A549 (cell line): ENCODE results near the gene CCDC57. TPM values are rescaled to one million over a fixed set of nuclear protein-coding genes. Genes with fewer than 3 reads are reported as not detected.
"Not testable (repeated sequence)": the region's sequence is repeated elsewhere in the genome, so short reads cannot be mapped to it uniquely, and the experiment has no call there.

Source experiments
- ATAC-seq, 2 experiments: fragments of 200-7000 bp in 1 of 2; fragments of >200 bp in 1 of 2; cut with Nextera tagmentation in 1 of 2; cut with Tn5 transposase in 1 of 2; 3 replicates each; pipeline versions ENCODE4 v1.8.0 to v1.9.1; 2018 to 2020; ENCODE audit warnings: mild to moderate bottlenecking in 1 of 2, moderate library complexity in 1 of 2
- CTCF ChIA-PET: fragments of 300-600 bp; sonication (Branson Sonifier 250); formaldehyde crosslinking; extraction: SDS; loops from one replicate; lab custom pipeline; 2021; ENCODE audit warnings: antibody characterized with exemption, inconsistent platforms; lab: Yijun Ruan, JAX
- POLR2A ChIA-PET: fragments of 350-600 bp; formaldehyde crosslinking; extraction: SDS; loops from one replicate; lab custom pipeline; 2021; ENCODE audit warnings: antibody characterized with exemption, inconsistent platforms; lab: Yijun Ruan, JAX
- DNase-seq, 2 experiments: peaks; one replicate each; pipeline versions ENCODE4 v3.0.0 to v3.0.0-alpha.2; 2011 to 2016; ENCODE audit warnings: low read depth in 1 of 2, low spot score in 1 of 2
- FAIRE-seq: peaks from 2 replicates; lab custom pipeline; 2011; peaks lifted over from hg19 to GRCh38; lab: Jason Lieb, UNC
- H3K27ac ChIP-seq, 2 experiments: fragments of >200 bp; sonication (Bioruptor Twin); formaldehyde crosslinking; 3 replicates each; pipeline ENCODE4 v1.5.1; 2016 to 2017
- H3K4me1 ChIP-seq: fragments of >200 bp; sonication (Bioruptor Twin); formaldehyde crosslinking; 3 replicates; pipeline ENCODE4 v1.6.1; 2016
- H3K4me2 ChIP-seq: fragments of >200 bp; sonication (Bioruptor Twin); formaldehyde crosslinking; 3 replicates; pipeline ENCODE4 v1.6.1; 2016
- H3K4me3 ChIP-seq: fragments of >200 bp; sonication (Bioruptor Twin); formaldehyde crosslinking; 3 replicates; pipeline ENCODE4 v1.5.1; 2016
- H3K9me3 ChIP-seq: fragments of >200 bp; sonication (Bioruptor Twin); formaldehyde crosslinking; 3 replicates; pipeline ENCODE4 v1.6.1; 2016
- CBX2 ChIP-seq: fragments of 200-600 bp; sonication (generic); IDR thresholded peaks from 2 replicates; pipeline ENCODE4 v1.6.1; 2016; ENCODE audit warnings: low read depth, mild to moderate bottlenecking, borderline replicate concordance
- EHF ChIP-seq: fragments of 250-450 bp; sonication (Bioruptor Pico); IDR thresholded peaks from 2 replicates; pipeline ENCODE4 v1.5.0; 2020; ENCODE audit warnings: mild to moderate bottlenecking
- FOSB ChIP-seq: fragments of 250-450 bp; sonication (Bioruptor Pico); IDR thresholded peaks from 2 replicates; pipeline ENCODE4 v1.5.0; 2020; ENCODE audit warnings: mild to moderate bottlenecking, moderate library complexity
- FOSL2 ChIP-seq, 2 experiments: fragments of 450-650 bp in 1 of 2; fragments of >200 bp in 1 of 2; sonication (Bioruptor Twin) in 1 of 2; formaldehyde crosslinking; IDR thresholded peaks; 2 replicates each; pipeline versions ENCODE4 v1.5.0 to v1.6.1; 2016 to 2020; ENCODE audit warnings: mild to moderate bottlenecking in 1 of 2, moderate library complexity in 1 of 2
- FOXS1 ChIP-seq: fragments of 250-450 bp; sonication (Bioruptor Pico); IDR thresholded peaks from 2 replicates; pipeline ENCODE4 v1.5.0; 2020; ENCODE audit warnings: mild to moderate bottlenecking, moderate library complexity
- HDAC2 ChIP-seq: fragments of 200-600 bp; sonication (generic); IDR thresholded peaks from 2 replicates; pipeline ENCODE4 v1.6.1; 2016
- HEYL ChIP-seq: fragments of 250-450 bp; sonication (Bioruptor Pico); IDR thresholded peaks from 2 replicates; pipeline ENCODE4 v1.8.0; 2021; ENCODE audit warnings: mild to moderate bottlenecking, moderate library complexity
- HOXB5 ChIP-seq: fragments of 250-450 bp; sonication (Bioruptor Pico); IDR thresholded peaks from 2 replicates; pipeline ENCODE4 v1.5.0; 2020; ENCODE audit warnings: mild to moderate bottlenecking, moderate library complexity
- JUN ChIP-seq, 2 experiments: fragments of >200 bp; sonication (Bioruptor Twin); formaldehyde crosslinking; IDR thresholded peaks; 2 replicates in 1 of 2; 3 replicates in 1 of 2; pipeline ENCODE4 v1.6.1; 2016 to 2017
- KDM1A ChIP-seq: fragments of 200-600 bp; sonication (generic); IDR thresholded peaks from 2 replicates; pipeline ENCODE4 v1.6.1; 2016; ENCODE audit warnings: low read depth, mild to moderate bottlenecking
- KDM5A ChIP-seq: fragments of 200-600 bp; sonication (generic); IDR thresholded peaks from 2 replicates; pipeline ENCODE4 v1.6.1; 2016; ENCODE audit warnings: antibody characterized with exemption, mild to moderate bottlenecking
- MYC ChIP-seq: IDR thresholded peaks from 2 replicates; pipeline ENCODE4 v1.6.1; 2012; ENCODE audit warnings: mild to moderate bottlenecking, inconsistent platforms, low read length, improper control_type of control experiment, borderline replicate concordance
- NFE2L2 ChIP-seq: fragments of 150-350 bp; conservative IDR thresholded peaks from 2 replicates; pipeline ENCODE4 v1.6.1; 2014; ENCODE audit warnings: low read length
- POLR2AphosphoS2 ChIP-seq: conservative IDR thresholded peaks from 2 replicates; pipeline ENCODE4 v1.6.1; 2012; ENCODE audit warnings: low read length, improper control_type of control experiment, inconsistent platforms
- RCOR1 ChIP-seq: fragments of 150-350 bp; IDR thresholded peaks from 2 replicates; pipeline ENCODE4 v1.6.1; 2014; ENCODE audit warnings: antibody characterized with exemption, low read length, low read depth
- WGBS: methylation state at CpG from one replicate; pipeline ENCODE4 v1.1.6; 2017; ENCODE audit errors: missing lambda C conversion rate; 5-methylcytosine and 5-hydroxymethylcytosine counted together
- polyA plus RNA-seq, 4 experiments: library from polyadenylated mRNA; depleted of rRNA in 3 of 4; stranded (reverse); fragments of >200 nt; fragmentation: RNase III in 1 of 4; extraction: RNeasy Plus Mini Kit Qiagen cat#74134 plus additional on column Dnase treatment in 1 of 4; gene quantifications; 2 replicates in 3 of 4; 3 replicates in 1 of 4; pipeline ENCODE4 v1.2.3, GENCODE V29; 2011 to 2017
- TF ChIP-seq, protein P1 (sequence below): fragments of 250-450 bp; sonication (Bioruptor Pico); IDR thresholded peaks from 2 replicates; pipeline ENCODE4 v1.5.0; 2021; ENCODE audit warnings: mild to moderate bottlenecking, moderate library complexity, borderline replicate concordance
- TF ChIP-seq, protein P2 (sequence below): IDR thresholded peaks from 2 replicates; pipeline ENCODE4 v1.6.1; 2012; ENCODE audit warnings: low read depth, borderline replicate concordance
- TF ChIP-seq, protein P3 (sequence below): fragments of >200 bp; sonication (Bioruptor Twin); formaldehyde crosslinking; IDR thresholded peaks from 3 replicates; pipeline ENCODE4 v1.5.1; 2016

Gene CCDC57
- polyA plus RNA-seq, 2 of the 4 experiments (the other 2 are of a cell fraction) = 18.2 to 18.5 TPM

DNA sequence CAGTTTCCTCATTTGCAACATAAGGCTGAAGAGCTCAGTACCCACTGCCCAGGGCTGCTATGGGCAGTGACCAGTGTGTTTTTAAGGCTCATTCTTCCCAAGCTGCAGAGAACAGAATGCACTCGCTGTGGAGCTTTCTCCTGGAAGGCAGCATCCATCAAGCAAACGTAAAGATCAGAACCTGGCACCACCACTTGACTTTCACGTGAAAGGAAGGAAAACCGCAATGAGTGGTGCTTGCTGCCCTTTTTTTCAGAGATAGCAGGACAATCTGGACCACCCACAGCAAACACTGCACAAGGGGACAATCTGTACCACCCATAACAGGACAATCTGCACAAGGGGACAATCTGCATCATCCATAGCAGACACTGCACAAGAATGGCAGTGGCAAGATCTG is 49.7 kb upstream of the CCDC57 start:
- Histone ChIP-seq H3K27ac (no peak overlapping the region), H3K4me1 (peaks cover 28% of the 10 kb centered on the region), H3K4me3 (no peak overlapping the region), H3K9me3 (no peaks in the 10 kb centered on the region), H3K4me2 (no peak overlapping the region)
- FAIRE-seq = no peak
- ATAC-seq = no peak
- DNase-seq = no peak
- no peak for TF ChIP-seq JUN (IDR thresholded peaks at IDR 0.05)
- TF ChIP-seq HDAC2 = no peak
- TF ChIP-seq EHF = no peak
- no peak for TF ChIP-seq RCOR1
- TF ChIP-seq, protein P1, sequence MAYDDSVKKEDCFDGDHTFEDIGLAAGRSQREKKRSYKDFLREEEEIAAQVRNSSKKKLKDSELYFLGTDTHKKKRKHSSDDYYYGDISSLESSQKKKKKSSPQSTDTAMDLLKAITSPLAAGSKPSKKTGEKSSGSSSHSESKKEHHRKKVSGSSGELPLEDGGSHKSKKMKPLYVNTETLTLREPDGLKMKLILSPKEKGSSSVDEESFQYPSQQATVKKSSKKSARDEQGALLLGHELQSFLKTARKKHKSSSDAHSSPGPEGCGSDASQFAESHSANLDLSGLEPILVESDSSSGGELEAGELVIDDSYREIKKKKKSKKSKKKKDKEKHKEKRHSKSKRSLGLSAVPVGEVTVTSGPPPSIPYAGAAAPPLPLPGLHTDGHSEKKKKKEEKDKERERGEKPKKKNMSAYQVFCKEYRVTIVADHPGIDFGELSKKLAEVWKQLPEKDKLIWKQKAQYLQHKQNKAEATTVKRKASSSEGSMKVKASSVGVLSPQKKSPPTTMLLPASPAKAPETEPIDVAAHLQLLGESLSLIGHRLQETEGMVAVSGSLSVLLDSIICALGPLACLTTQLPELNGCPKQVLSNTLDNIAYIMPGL (CRISPR knock-in tag) = no peak
- TF ChIP-seq CBX2 = no peak
- no peak for TF ChIP-seq HOXB5
- TF ChIP-seq FOSB (CRISPR knock-in tag) = no peak
- TF ChIP-seq MYC = no peak
- TF ChIP-seq, protein P2, sequence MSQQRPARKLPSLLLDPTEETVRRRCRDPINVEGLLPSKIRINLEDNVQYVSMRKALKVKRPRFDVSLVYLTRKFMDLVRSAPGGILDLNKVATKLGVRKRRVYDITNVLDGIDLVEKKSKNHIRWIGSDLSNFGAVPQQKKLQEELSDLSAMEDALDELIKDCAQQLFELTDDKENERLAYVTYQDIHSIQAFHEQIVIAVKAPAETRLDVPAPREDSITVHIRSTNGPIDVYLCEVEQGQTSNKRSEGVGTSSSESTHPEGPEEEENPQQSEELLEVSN = no peak
- TF ChIP-seq HEYL (CRISPR knock-in tag) = no peak
- TF ChIP-seq NFE2L2 = no peak
- no peak for TF ChIP-seq FOXS1 (CRISPR knock-in tag)
- TF ChIP-seq KDM5A = no peak
- no peak for TF ChIP-seq FOSL2 (IDR thresholded peaks at IDR 0.05)
- TF ChIP-seq FOSL2 (CRISPR knock-in tag; IDR thresholded peaks at IDR 0.05) = no peak
- TF ChIP-seq KDM1A = no peak
- TF ChIP-seq, protein P3, sequence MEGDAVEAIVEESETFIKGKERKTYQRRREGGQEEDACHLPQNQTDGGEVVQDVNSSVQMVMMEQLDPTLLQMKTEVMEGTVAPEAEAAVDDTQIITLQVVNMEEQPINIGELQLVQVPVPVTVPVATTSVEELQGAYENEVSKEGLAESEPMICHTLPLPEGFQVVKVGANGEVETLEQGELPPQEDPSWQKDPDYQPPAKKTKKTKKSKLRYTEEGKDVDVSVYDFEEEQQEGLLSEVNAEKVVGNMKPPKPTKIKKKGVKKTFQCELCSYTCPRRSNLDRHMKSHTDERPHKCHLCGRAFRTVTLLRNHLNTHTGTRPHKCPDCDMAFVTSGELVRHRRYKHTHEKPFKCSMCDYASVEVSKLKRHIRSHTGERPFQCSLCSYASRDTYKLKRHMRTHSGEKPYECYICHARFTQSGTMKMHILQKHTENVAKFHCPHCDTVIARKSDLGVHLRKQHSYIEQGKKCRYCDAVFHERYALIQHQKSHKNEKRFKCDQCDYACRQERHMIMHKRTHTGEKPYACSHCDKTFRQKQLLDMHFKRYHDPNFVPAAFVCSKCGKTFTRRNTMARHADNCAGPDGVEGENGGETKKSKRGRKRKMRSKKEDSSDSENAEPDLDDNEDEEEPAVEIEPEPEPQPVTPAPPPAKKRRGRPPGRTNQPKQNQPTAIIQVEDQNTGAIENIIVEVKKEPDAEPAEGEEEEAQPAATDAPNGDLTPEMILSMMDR = no peak
- TF ChIP-seq POLR2AphosphoS2 = no peak
- CTCF ChIA-PET = interaction anchor here (0.7 to 4.7 kb wide), 8 partner anchors 12 to 88 kb away, joined by 3 to 29 read pairs (median 4); no protein-coding TSS in a partner anchor
- 97% methylated on average over 4 of the region's 4 CpGs for WGBS
- POLR2A ChIA-PET = interaction anchor here (0.7 kb wide), 2 partner anchors 11 to 194 kb away, joined by 3 read pairs; partner anchors contain the start of gene CSNK1D

DNA sequence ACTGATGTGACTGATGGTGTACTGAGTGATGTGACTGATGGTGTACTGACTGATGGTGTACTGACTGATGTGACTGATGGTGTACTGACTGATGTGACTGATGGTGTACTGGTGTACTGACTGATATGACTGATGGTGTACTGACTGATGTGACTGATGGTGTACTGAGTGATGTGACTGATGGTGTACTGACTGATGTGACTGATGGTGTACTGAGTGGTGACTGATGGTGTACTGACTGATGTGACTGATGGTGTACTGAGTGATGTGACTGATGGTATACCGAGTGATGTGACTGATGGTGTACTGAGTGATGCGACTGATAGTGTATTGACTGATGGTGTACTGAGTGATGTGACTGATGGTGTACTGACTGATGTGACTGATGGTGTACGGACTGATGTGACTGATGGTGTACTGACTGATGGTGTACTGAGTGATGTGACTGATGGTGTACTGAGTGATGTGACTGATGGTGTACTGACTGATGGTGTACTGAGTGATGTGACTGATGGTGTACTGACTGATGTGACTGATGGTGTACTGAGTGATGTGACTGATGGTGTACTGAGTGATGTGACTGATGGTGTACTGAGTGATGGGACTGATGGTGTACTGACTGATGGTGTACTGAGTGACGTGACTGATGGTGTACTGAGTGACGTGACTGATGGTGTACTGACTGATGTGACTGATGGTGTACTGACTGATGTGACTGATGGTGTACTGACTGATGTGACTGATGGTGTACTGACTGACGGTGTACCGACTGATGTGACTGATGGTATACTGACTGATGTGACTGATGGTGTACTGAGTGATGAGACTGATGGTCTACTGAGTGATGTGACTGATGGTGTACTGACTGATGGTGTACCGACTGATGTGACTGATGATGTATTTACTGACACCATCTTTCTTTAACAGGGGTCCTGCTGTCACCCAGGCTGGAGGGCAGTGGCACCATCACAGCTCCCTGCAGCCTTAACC is 47.6 kb upstream of the CCDC57 start:
- H3K4me3 ChIP-seq, H3K27ac ChIP-seq, H3K4me2 ChIP-seq, H3K9me3 ChIP-seq, H3K4me1 ChIP-seq, DNase-seq, POLR2A ChIA-PET, ATAC-seq, FAIRE-seq: not testable (repeated sequence)
- CTCF ChIA-PET = interaction anchor here (1.0 to 6.9 kb wide), 6 partner anchors 9 to 41 kb away, joined by 3 to 49 read pairs (median 9); no protein-coding TSS in a partner anchor
- WGBS = 93% methylated on average over 8 of the region's 8 CpGs
- peak; percentile 85; the same call in 1 of the 2 replicates for TF ChIP-seq POLR2AphosphoS2
